Caco-2 (cell line): ENCODE results near the gene P2RX2. TPM values are rescaled to one million over a fixed set of nuclear protein-coding genes. Genes with fewer than 3 reads are reported as not detected.

ENCODE experiments used
- BruUV-seq: library from RNA; stranded (reverse); fragments of 400-500 nt; replicated peaks from 2 replicates; lab custom pipeline; 2021; lab: Mats Ljungman, UMichigan
- CTCF ChIA-PET: fragments of 300-600 bp; sonication (Branson Sonifier 250); formaldehyde crosslinking; loops from one replicate; lab custom pipeline; 2022; ENCODE audit warnings: antibody characterized with exemption; lab: Charles Lee
- POLR2A ChIA-PET: fragments of 300-600 bp; sonication (Branson Sonifier 250); formaldehyde crosslinking; loops from one replicate; lab custom pipeline; 2022; ENCODE audit warnings: antibody characterized with exemption; lab: Charles Lee
- DNase-seq, 2 experiments: peaks; one replicate each; pipeline versions ENCODE4 v3.0.0 to v3.0.0-alpha.2; 2020 to 2022
- H3K27me3 ChIP-seq: replicated peaks from 2 replicates; pipeline ENCODE4 v1.6.0; 2011; ENCODE audit warnings: low read length; ENCODE audit not compliant: control insufficient read depth, insufficient read depth
- H3K36me3 ChIP-seq: 2 replicates; pipeline ENCODE4 v1.5.1; 2011; ENCODE audit warnings: low read length; ENCODE audit not compliant: control insufficient read depth, insufficient read depth
- H3K4me1 ChIP-seq: fragments of 250-450 bp; sonication (Bioruptor Pico); 2 replicates; pipeline ENCODE4 v1.5.1; 2020; ENCODE audit warnings: mild to moderate bottlenecking
- H3K4me3 ChIP-seq: 2 replicates; pipeline ENCODE4 v1.5.1; 2011; ENCODE audit warnings: low read depth, mild to moderate bottlenecking, control low read depth, low read length
- H3K9me3 ChIP-seq: fragments of 250-450 bp; sonication (Bioruptor Pico); 2 replicates; pipeline ENCODE4 v1.5.1; 2020; ENCODE audit warnings: mild to moderate bottlenecking, moderate library complexity
- H3K27ac Mint-ChIP-seq: one replicate; pipeline ENCODE4 v1.8.0; 2022; ENCODE audit warnings: mixed read lengths; ENCODE audit not compliant: unreplicated experiment
- H3K27me3 Mint-ChIP-seq: one replicate; pipeline ENCODE4 v1.8.0; 2022; ENCODE audit warnings: mixed read lengths; ENCODE audit not compliant: insufficient read depth, unreplicated experiment
- H3K36me3 Mint-ChIP-seq: one replicate; pipeline ENCODE4 v1.8.0; 2022; ENCODE audit warnings: mild to moderate bottlenecking, mixed read lengths; ENCODE audit not compliant: insufficient read depth, unreplicated experiment
- H3K4me1 Mint-ChIP-seq: one replicate; pipeline ENCODE4 v1.8.0; 2022; ENCODE audit warnings: low read depth, mixed read lengths; ENCODE audit not compliant: unreplicated experiment
- H3K4me3 Mint-ChIP-seq: one replicate; pipeline ENCODE4 v1.8.0; 2022; ENCODE audit warnings: mild to moderate bottlenecking, moderate library complexity, mixed read lengths; ENCODE audit not compliant: unreplicated experiment
- H3K9me3 Mint-ChIP-seq: one replicate; pipeline ENCODE4 v1.8.0; 2022; ENCODE audit warnings: mixed read lengths; ENCODE audit not compliant: unreplicated experiment
- CTCF ChIP-seq, 2 experiments: fragments of 200-600 bp in 1 of 2; IDR thresholded peaks; 1 replicate in 1 of 2; 2 replicates in 1 of 2; pipeline versions ENCODE4 v1.5.1 to v1.8.0; 2011 to 2022; ENCODE audit warnings: antibody characterized with exemption in 1 of 2, control low read depth in 1 of 2, inconsistent platforms in 1 of 2, low read depth in 1 of 2, low read length in 1 of 2, mild to moderate bottlenecking in 1 of 2, moderate library complexity in 1 of 2; ENCODE audit not compliant: insufficient read depth in 1 of 2, severe bottlenecking in 1 of 2, unreplicated experiment in 1 of 2
- intact Hi-C: fragments of 100-400 bp; cut with micrococcal nuclease; formaldehyde crosslinking; loops from one replicate; pipeline ENCODE4 v1.10.0; 2022; ENCODE audit not compliant: unreplicated experiment
- total RNA-seq: library from RNA; stranded (reverse); gene quantifications from 2 replicates; pipeline ENCODE4 v1.2.3, GENCODE V29; 2022

P2RX2 gene
- total RNA-seq, 1 experiment from 2014 or later = not detected

GRCh38 chr12:132582582-132583410, 35.8 kb upstream of the P2RX2 start:
- Mint-ChIP-seq H3K9me3 (no peaks in the 10 kb centered on the region), H3K4me1 (no peaks in the 10 kb centered on the region), H3K36me3 (peaks cover 30% of the 10 kb centered on the region), H3K27me3 (no peaks in the 10 kb centered on the region), H3K27ac (no peak overlapping the region), H3K4me3 (no peak overlapping the region)
- ChIA-PET POLR2A (no interaction called here), CTCF (no interaction called here)
- no peaks in the 10 kb centered on the region for H3K27me3 ChIP-seq
- intact Hi-C loops = no loop called here
- H3K36me3 ChIP-seq = no peaks in the 10 kb centered on the region; the same call in 1 of the 2 replicates
- DNase-seq = no peak
- no TSS peak for BruUV-seq
- TF ChIP-seq CTCF (IDR thresholded peaks at IDR 0.05; ENCODE audit: insufficient read depth in 1 of 2, low read depth in 1 of 2, low read length in 1 of 2, severe bottlenecking in 1 of 2, unreplicated experiment in 1 of 2) = no peak
- H3K9me3 ChIP-seq = no peaks in the 10 kb centered on the region
- no peaks in the 10 kb centered on the region for H3K4me1 ChIP-seq
- H3K4me3 ChIP-seq = no peak overlapping the region

GRCh38 chr12:132583411-132583710, 35.2 kb upstream of the P2RX2 start:
- Histone ChIP-seq H3K36me3 (no peaks in the 10 kb centered on the region; the same call in 1 of the 2 replicates), H3K27me3 (no peaks in the 10 kb centered on the region; the same call in 1 of the 2 replicates), H3K9me3 (no peaks in the 10 kb centered on the region), H3K4me3 (no peak overlapping the region), H3K4me1 (no peaks in the 10 kb centered on the region)
- Mint-ChIP-seq H3K4me3 (no peak overlapping the region), H3K27me3 (no peaks in the 10 kb centered on the region), H3K9me3 (no peaks in the 10 kb centered on the region), H3K4me1 (no peaks in the 10 kb centered on the region), H3K27ac (no peak overlapping the region), H3K36me3 (peaks cover 30% of the 10 kb centered on the region)
- TF ChIP-seq CTCF (IDR thresholded peaks at IDR 0.05; ENCODE audit: insufficient read depth in 1 of 2, low read depth in 1 of 2, low read length in 1 of 2, severe bottlenecking in 1 of 2, unreplicated experiment in 1 of 2) = no peak
- CTCF ChIA-PET = no interaction called here
- POLR2A ChIA-PET = no interaction called here
- intact Hi-C loops = no loop called here
- no TSS peak for BruUV-seq
- DNase-seq = no peak

GRCh38 chr12:132583736-132584135, 34.8 kb upstream of the P2RX2 start:
- DNase-seq = no peak
- ChIA-PET CTCF (no interaction called here), POLR2A (no interaction called here)
- no peaks in the 10 kb centered on the region for H3K9me3 Mint-ChIP-seq
- H3K36me3 ChIP-seq = no peaks in the 10 kb centered on the region; the same call in 1 of the 2 replicates
- TSS peak; percentile 50 for BruUV-seq
- no peaks in the 10 kb centered on the region for H3K4me1 ChIP-seq
- H3K4me1 Mint-ChIP-seq = no peaks in the 10 kb centered on the region
- H3K4me3 Mint-ChIP-seq = no peak overlapping the region
- TF ChIP-seq CTCF (IDR thresholded peaks at IDR 0.05; ENCODE audit: insufficient read depth in 1 of 2, low read depth in 1 of 2, low read length in 1 of 2, severe bottlenecking in 1 of 2, unreplicated experiment in 1 of 2) = no peak
- no peak overlapping the region for H3K4me3 ChIP-seq
- no peaks in the 10 kb centered on the region for H3K9me3 ChIP-seq
- intact Hi-C loops = no loop called here
- no peak overlapping the region for H3K27ac Mint-ChIP-seq
- no peaks in the 10 kb centered on the region for H3K27me3 Mint-ChIP-seq
- no peaks in the 10 kb centered on the region; the same call in 1 of the 2 replicates for H3K27me3 ChIP-seq
- H3K36me3 Mint-ChIP-seq = peaks cover 30% of the 10 kb centered on the region
